GM12891 (cell line): Measurements from ENCODE around the gene TMEM200A.

Source experiments
- DNase-seq: peaks from one replicate; pipeline ENCODE4 v3.0.0; 2011; ENCODE audit warnings: low spot score; ENCODE audit not compliant: insufficient read length
- FAIRE-seq: peaks from 2 replicates; lab custom pipeline; 2011; peaks lifted over from hg19 to GRCh38; lab: Jason Lieb, UNC
- PAX5 ChIP-seq: IDR thresholded peaks from 2 replicates; pipeline ENCODE4 v1.6.1; 2011; ENCODE audit warnings: low read length, moderate library complexity, mild to moderate bottlenecking; ENCODE audit not compliant: insufficient read depth, severe bottlenecking
- POLR2A ChIP-seq: IDR thresholded peaks from 2 replicates; pipeline ENCODE4 v1.6.1; 2011; ENCODE audit warnings: low read depth, low read length, control low read depth
- POLR2AphosphoS5 ChIP-seq: IDR thresholded peaks from 2 replicates; pipeline ENCODE4 v1.6.1; 2011; ENCODE audit warnings: low read depth, low read length, control low read depth
- POU2F2 ChIP-seq: IDR thresholded peaks from 2 replicates; pipeline ENCODE4 v1.6.1; 2011; ENCODE audit warnings: low read depth, mild to moderate bottlenecking, control low read depth, low read length, moderate library complexity
- SPI1 ChIP-seq: IDR thresholded peaks from 2 replicates; pipeline ENCODE4 v1.6.1; 2011; ENCODE audit warnings: low read depth, low read length, control low read depth
- TAF1 ChIP-seq: IDR thresholded peaks from 2 replicates; pipeline ENCODE4 v1.6.1; 2011; ENCODE audit warnings: low read depth, low read length, control low read depth

Gene TMEM200A

GRCh38 chr6:130473886-130474285, 108.1 kb downstream of the TMEM200A start:
- FAIRE-seq (no peak), DNase-seq (no peak)
- TF ChIP-seq TAF1 (no peak), POLR2A (no peak), POU2F2 (no peak)

DNA sequence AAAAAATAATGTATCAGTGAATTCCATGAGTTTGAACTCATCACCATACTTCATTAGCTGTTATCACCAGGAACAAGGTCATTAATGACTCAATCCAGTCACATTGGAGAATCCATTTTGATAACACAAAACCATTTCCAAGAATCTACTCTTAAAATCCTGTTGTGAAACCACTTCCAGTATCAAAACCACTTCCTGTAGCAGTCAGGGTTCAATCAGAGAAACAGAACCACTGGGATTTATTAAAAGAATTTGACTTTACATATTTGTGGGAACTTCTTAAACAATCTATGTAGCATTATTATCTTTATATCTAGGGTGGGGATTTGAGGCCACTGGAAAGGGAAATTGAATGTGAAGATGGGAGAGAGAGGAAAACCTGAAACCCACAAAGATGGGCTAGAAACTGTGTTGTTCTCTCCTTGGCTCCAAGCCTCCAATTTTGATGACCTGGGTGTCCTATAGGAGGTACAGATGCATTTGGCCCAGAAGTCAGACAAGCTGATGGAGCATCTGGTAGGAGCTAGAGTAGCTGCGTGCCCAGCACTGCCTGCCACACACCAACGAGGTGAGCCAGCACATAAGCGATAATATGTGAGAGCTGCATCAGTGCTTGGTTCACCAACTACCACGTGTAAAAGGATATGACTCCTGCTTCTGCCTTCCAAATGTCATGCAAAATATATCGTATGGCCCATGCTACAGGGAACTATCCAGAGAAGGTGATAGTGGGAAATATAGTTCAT, 117.0 kb downstream of the TMEM200A start:
- DNase-seq (no peak), FAIRE-seq (no peak)
- TF ChIP-seq POU2F2, result no peak
- no peak for TF ChIP-seq POLR2A
- no peak for TF ChIP-seq PAX5
- no peak for TF ChIP-seq TAF1
- TF ChIP-seq SPI1, result no peak
- TF ChIP-seq POLR2AphosphoS5, result no peak

- FAIRE-seq (no peak), DNase-seq (no peak)
- no peak for TF ChIP-seq PAX5
- no peak for TF ChIP-seq SPI1
- no peak for TF ChIP-seq TAF1
- no peak for TF ChIP-seq POLR2A
- TF ChIP-seq POU2F2, result no peak
- no peak for TF ChIP-seq POLR2AphosphoS5
Observed at GRCh38 chr6:130485870-130486269, 120.1 kb downstream of the TMEM200A start.

DNA sequence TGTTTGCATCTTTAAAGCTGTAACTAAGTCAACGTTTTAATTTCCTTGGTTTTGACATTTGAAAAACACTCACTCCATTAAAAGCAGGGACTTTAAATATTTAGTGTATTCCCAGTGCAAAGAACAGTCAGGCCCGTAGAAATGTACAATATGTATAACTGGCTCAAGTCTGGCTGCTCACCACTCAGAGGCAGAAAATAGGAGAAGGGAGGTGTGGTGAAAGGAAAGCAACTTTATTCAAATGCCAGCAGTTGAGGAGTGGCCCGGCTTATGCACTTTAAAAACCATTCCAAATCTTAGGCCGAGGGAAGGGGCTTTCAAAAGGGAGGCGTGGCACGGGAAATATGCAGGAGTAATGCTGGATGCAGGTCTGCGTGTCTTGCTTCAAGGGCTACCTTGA, 120.6 kb downstream of the TMEM200A start:
- TF ChIP-seq POU2F2, result no peak
- no peak for TF ChIP-seq PAX5
- TF ChIP-seq POLR2A, result no peak
- TF ChIP-seq TAF1, result no peak
- no peak for TF ChIP-seq POLR2AphosphoS5
- TF ChIP-seq SPI1, result no peak
- DNase-seq (no peak), FAIRE-seq (no peak)

DNA sequence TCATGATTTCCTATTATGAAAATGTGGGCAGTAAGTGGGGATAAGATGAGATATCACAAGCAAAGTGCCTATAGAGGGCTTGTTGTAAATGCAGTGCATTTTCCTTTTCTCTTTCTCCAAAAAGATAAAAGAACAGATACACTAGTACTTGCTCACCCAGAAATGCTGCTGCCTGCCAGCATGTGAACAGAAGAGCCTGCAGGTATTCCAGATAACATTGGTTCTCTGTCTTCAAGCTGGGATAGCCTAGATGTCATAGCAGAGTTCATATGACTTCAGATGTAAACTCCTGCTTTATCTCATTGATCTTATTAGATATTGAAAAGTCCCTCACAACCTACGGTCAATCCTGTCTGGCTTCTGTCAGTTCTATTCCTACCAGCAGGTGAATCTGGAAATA, 123.7 kb downstream of the TMEM200A start:
- no peak for DNase-seq
- FAIRE-seq, result no peak
- no peak for TF ChIP-seq POLR2A
- TF ChIP-seq PAX5, result no peak
- TF ChIP-seq SPI1, result no peak
- no peak for TF ChIP-seq POU2F2
- TF ChIP-seq POLR2AphosphoS5, result no peak
- no peak for TF ChIP-seq TAF1
